Cardiac fibroblast (primary cell): ENCODE measurements around the gene TRIM24.
"Not testable (repeated sequence)": the region's sequence is repeated elsewhere in the genome, so short reads cannot be mapped to it uniquely, and the experiment has no call there.

ENCODE experiments used
- DNase-seq, 2 donors: peaks; one replicate each; pipeline versions ENCODE4 v3.0.0 to v3.0.0-alpha.2; 2010; ENCODE audit warnings: low read depth in 2 of 2
- H3K4me3 ChIP-seq, 2 donors: replicated peaks in 1 of 2; 1 replicate in 1 of 2; 2 replicates in 1 of 2; pipeline ENCODE4 v1.5.1; 2011; ENCODE audit warnings: low read depth in 2 of 2, low read length in 2 of 2, mild to moderate bottlenecking in 2 of 2, moderate library complexity in 1 of 2
- TF ChIP-seq, protein P1 (sequence below): IDR thresholded peaks from one replicate; pipeline ENCODE4 v1.5.1; 2011; ENCODE audit warnings: low read depth, mild to moderate bottlenecking, low read length, inconsistent platforms

The TRIM24 gene

DNA sequence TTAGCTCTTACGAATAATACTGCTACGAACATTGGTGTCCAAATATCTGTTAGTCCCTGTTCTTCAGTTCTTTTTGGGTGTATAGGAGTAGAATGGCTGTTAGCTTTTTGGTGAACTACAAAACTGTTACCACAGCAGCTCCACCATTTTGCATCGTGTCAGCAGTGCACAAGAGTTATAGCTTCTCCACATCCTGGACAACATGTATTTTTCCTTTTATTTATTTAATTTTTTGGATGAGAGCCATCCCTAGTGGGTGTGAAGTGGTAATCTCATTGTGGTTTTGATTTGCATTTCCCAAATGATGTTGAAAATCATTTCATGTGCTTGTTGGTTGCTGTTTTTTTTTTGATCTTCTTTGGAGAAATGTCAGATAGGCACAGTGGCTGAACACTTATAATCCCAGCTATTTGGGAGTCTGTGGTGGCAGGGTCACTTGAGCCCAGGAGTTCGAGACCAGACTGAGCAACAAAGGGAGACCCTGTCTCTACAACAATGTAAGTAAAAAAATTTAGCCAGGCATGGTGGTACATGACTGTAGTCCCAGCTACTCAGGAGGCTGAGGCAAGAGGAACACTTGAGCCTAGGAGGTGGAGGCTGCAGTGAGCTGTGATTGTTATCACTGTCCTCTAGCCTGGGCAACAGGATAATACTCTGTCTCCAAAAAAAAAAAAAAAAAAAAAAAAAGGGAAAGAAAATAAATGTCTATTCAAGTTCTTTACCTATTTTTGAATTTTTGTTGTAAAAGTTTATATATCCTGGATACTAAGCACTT is 31.7 kb downstream of the TRIM24 start:
- no peak overlapping the region for H3K4me3 ChIP-seq
- peak in 1 of 2 donors; percentile 38 for DNase-seq
- TF ChIP-seq, protein P1, sequence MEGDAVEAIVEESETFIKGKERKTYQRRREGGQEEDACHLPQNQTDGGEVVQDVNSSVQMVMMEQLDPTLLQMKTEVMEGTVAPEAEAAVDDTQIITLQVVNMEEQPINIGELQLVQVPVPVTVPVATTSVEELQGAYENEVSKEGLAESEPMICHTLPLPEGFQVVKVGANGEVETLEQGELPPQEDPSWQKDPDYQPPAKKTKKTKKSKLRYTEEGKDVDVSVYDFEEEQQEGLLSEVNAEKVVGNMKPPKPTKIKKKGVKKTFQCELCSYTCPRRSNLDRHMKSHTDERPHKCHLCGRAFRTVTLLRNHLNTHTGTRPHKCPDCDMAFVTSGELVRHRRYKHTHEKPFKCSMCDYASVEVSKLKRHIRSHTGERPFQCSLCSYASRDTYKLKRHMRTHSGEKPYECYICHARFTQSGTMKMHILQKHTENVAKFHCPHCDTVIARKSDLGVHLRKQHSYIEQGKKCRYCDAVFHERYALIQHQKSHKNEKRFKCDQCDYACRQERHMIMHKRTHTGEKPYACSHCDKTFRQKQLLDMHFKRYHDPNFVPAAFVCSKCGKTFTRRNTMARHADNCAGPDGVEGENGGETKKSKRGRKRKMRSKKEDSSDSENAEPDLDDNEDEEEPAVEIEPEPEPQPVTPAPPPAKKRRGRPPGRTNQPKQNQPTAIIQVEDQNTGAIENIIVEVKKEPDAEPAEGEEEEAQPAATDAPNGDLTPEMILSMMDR: no peak

DNA sequence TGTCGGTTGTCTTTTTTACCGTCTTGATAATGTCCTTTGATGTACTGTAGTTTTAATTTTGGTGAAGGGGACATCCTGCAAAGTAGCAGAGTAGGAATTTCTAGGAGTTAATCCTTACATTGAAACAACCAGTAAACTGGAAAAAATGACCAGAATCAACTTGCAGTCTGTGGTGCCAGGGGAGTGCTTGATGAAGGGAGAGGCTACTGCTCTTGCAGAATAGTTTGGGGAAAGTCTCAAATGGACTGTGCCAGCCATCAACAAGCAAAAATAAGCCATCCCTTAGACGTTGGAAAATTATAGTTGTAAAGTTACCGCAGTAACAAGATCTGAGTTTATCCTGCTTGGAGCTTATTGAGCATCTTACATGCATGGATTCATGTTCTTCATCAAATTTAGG is 32.4 kb downstream of the TRIM24 start:
- no peak for DNase-seq
- no peak overlapping the region for H3K4me3 ChIP-seq
- TF ChIP-seq, protein P1: no peak

DNA sequence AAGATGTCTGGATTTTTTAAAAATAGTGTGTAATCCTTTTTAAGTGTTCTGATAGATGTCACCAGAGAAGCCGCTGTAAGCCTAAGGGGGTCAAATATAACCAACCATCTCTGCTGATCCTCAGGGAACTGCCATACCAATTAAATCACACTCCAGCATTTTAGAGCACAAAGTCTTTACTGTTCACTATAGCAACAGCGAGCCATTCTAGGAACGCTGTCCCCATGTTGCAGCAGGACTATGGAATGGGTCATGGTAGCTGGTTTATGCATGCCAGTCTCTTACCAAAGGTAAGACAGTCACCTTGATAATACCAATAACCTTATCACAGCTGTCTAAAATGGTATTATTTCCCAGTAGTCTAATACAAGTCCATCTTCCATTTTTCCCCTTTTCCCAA is 33.5 kb downstream of the TRIM24 start:
- no peak for DNase-seq
- TF ChIP-seq, protein P1: no peak
- H3K4me3 ChIP-seq: no peak overlapping the region

DNA sequence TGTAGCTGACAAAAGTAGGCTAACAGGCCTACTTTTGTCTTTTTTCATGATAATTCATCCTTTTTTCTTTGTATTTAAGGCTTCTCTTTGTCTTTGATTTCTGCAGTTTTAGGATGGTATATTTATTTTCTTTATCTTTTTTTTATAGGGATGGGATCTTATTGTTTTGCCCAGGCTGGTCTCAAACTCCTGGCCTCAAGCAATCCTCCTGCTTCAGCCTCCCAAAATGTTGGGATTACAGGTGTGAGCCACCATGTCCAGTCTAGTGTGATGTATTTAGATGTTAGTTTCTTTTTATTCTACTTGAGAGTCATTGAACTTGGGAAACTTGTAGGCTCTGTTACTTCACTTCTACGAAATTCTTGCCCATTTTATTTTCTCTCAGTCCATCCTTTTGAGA is 35.4 kb downstream of the TRIM24 start:
- TF ChIP-seq, protein P1: no peak
- H3K4me3 ChIP-seq: no peak overlapping the region
- no peak for DNase-seq

DNA sequence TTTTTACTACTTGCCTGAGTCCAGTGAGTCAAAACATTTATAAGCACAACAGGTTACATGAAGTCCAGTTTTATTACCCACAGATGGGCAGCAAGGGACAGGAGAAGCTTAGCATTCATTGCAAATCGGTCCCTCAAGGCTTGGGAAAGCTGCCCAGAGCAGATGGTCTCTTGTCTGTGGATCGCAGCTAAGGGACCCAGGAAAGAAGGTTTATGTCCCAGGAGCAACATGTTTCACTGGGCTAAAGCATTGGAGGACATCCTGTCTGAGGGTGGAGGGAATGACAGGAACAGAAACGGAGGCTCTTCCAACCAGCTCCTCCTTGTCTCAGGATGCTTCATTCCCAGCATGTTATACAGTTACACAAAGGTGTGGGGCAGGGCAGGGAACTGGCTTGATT is 39.3 kb downstream of the TRIM24 start:
- DNase-seq: no peak
- no peak overlapping the region for H3K4me3 ChIP-seq
- TF ChIP-seq, protein P1: no peak

DNA sequence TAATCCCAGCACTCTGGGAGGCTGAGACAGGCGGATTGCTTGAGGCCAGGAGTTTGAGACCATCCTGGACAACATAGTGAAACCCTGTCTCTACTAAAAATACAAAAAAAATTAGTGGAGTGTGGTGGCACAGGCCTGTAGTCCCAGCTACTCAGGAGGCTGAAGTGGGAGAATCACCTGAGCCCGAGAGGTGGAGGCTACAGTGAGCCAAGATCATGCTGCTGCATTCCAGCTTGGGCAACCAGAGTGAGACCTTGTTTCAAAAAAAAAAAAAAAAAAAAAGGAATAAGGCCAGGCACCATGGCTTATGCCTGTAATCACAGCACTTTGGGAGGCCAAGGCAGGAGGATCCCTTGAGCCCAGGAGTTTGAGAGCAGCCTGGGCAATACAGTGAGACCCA is 40.2 kb downstream of the TRIM24 start:
- not testable (repeated sequence) for DNase-seq, H3K4me3 ChIP-seq

DNA sequence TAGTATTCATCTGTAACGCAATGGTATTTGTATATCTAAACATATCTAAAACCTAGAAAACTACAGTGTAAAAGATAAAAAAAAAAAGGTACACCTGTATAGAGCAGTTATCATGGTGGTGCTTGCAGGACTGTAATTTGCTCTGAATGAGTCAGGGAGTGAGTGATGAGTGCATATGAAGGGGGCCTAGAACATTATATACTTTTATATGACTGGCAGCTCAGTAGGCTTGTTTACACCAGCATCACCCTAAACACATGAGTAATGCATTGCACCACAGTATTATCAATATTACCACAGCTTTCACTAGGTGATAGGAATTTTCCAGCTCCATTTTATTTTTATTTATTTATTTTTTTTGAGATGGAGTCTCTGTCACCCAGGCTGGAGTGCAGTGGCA is 40.8 kb downstream of the TRIM24 start:
- no peak for DNase-seq

More for the DNA sequence above, 40.8 kb downstream of the TRIM24 start:
- H3K4me3 ChIP-seq: no peak overlapping the region
- TF ChIP-seq, protein P1: no peak
